ENCODE data around the gene GSTT4.
"Not testable (repeated sequence)": the region's sequence is repeated elsewhere in the genome, so short reads cannot be mapped to it uniquely, and the experiment has no call there.

DNA sequence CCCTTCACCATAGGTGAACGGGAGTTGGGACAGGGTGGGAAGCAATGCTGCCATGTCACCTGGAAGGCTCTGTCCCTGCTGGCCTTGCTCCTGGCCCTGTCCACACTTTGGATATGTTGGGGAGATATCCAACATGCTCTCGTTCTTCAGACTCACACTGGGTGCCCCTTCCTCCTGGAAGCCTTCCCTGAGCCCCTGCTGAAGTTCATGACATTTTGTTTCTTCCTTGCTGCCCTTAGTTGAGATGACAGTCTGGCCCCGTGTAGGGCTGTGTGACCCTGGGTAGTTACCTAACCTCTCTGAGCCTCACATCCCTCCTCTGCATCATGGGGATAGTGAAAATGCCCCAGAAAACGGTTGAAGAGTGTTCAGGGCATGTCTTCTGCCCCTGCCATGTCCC, 51.8 kb downstream of the GSTT4 start:
- TF ChIP-seq, protein P1, sequence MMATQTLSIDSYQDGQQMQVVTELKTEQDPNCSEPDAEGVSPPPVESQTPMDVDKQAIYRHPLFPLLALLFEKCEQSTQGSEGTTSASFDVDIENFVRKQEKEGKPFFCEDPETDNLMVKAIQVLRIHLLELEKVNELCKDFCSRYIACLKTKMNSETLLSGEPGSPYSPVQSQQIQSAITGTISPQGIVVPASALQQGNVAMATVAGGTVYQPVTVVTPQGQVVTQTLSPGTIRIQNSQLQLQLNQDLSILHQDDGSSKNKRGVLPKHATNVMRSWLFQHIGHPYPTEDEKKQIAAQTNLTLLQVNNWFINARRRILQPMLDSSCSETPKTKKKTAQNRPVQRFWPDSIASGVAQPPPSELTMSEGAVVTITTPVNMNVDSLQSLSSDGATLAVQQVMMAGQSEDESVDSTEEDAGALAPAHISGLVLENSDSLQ (IDR thresholded peaks at IDR 0.05) = not testable (repeated sequence)
- not testable (repeated sequence) for TF ChIP-seq L3MBTL2 (conservative IDR thresholded peaks at IDR 0.05); HDGF (IDR thresholded peaks at IDR 0.05; ENCODE audit: borderline replicate concordance); NFRKB (IDR thresholded peaks at IDR 0.05); BHLHE40 (IDR thresholded peaks at IDR 0.05; ENCODE audit: borderline replicate concordance); ELF4 (IDR thresholded peaks at IDR 0.05); FOXM1 (IDR thresholded peaks at IDR 0.05; ENCODE audit: borderline replicate concordance); SP1 (IDR thresholded peaks at IDR 0.05); SUZ12 (IDR thresholded peaks at IDR 0.05); ZNF384 (IDR thresholded peaks at IDR 0.05); FOXK2 (IDR thresholded peaks at IDR 0.05)
